IMR-90 (cell line): Measurements from ENCODE around the gene ALS2. TPM values are rescaled to one million over a fixed set of nuclear protein-coding genes. Genes with fewer than 3 reads are reported as not detected.
A peak's percentile ranks its signal among the peaks of the same experiment; 100 is the strongest.

Source experiments
- ATAC-seq: fragments of 200-7000 bp; cut with Tn5 transposase; 2 replicates; pipeline ENCODE4 v1.9.1; 2020; ENCODE audit warnings: low read depth, mild to moderate bottlenecking, moderate library complexity
- BruUV-seq: library from RNA; stranded (reverse); fragments of 400-500 nt; replicated peaks from 2 replicates; lab custom pipeline; 2021; lab: Mats Ljungman, UMichigan
- CTCF ChIA-PET: fragments of 300-600 bp; formaldehyde crosslinking; extraction: SDS; loops from one replicate; lab custom pipeline; 2021; ENCODE audit warnings: antibody characterized with exemption; lab: Yijun Ruan, JAX
- POLR2A ChIA-PET: fragments of 300-600 bp; sonication (Branson Sonifier 250); formaldehyde crosslinking; loops from one replicate; lab custom pipeline; 2022; ENCODE audit warnings: antibody characterized with exemption; ENCODE audit not compliant: unreplicated experiment; lab: Charles Lee
- DNase-seq: peaks from one replicate; pipeline ENCODE4 v3.0.0; 2013
- H2AFZ ChIP-seq: replicated peaks from 2 replicates; pipeline ENCODE3; 2013; ENCODE audit warnings: low read length, mild to moderate bottlenecking; ENCODE audit not compliant: poor library complexity
- H2AK5ac ChIP-seq: 2 replicates; pipeline ENCODE4 v1.6.1; 2013; ENCODE audit warnings: low read depth, low read length, inconsistent platforms
- H2AK9ac ChIP-seq: replicated peaks from 2 replicates; pipeline ENCODE3; 2013; ENCODE audit warnings: mild to moderate bottlenecking, low read depth, low read length, moderate library complexity; ENCODE audit not compliant: poor library complexity
- H2BK120ac ChIP-seq: 2 replicates; pipeline ENCODE4 v1.6.1; 2013; ENCODE audit warnings: low read depth, low read length, inconsistent platforms
- H2BK15ac ChIP-seq: 3 replicates; pipeline ENCODE4 v1.6.1; 2013; ENCODE audit warnings: low read depth, low read length, inconsistent platforms
- H2BK20ac ChIP-seq: 2 replicates; pipeline ENCODE4 v1.6.1; 2013; ENCODE audit warnings: low read depth, mild to moderate bottlenecking, inconsistent platforms, low read length, moderate library complexity
- H2BK5ac ChIP-seq: 2 replicates; pipeline ENCODE4 v1.6.1; 2013; ENCODE audit warnings: mild to moderate bottlenecking, low read depth, low read length, inconsistent platforms; ENCODE audit not compliant: poor library complexity, severe bottlenecking
- H3K14ac ChIP-seq: replicated peaks from 2 replicates; pipeline ENCODE4 v1.6.1; 2013; ENCODE audit warnings: low read depth, low read length, inconsistent platforms
- H3K18ac ChIP-seq: 2 replicates; pipeline ENCODE4 v1.6.1; 2013; ENCODE audit warnings: low read depth, low read length, control low read depth
- H3K23ac ChIP-seq: 2 replicates; pipeline ENCODE4 v1.6.1; 2013; ENCODE audit warnings: low read depth, low read length, inconsistent platforms
- H3K27ac ChIP-seq: 2 replicates; pipeline ENCODE4 v1.5.1; 2013; ENCODE audit warnings: mild to moderate bottlenecking, control low read depth, low read length; ENCODE audit not compliant: insufficient read depth
- H3K27me3 ChIP-seq: 2 replicates; pipeline ENCODE4 v1.6.1; 2013; ENCODE audit warnings: low read length; ENCODE audit not compliant: control insufficient read depth, insufficient read depth
- H3K36me3 ChIP-seq: 2 replicates; pipeline ENCODE4 v1.6.1; 2013; ENCODE audit warnings: low read length, mixed read lengths; ENCODE audit not compliant: control insufficient read depth, insufficient read depth
- H3K4ac ChIP-seq: 2 replicates; pipeline ENCODE4 v1.6.1; 2013; ENCODE audit warnings: low read depth, low read length, inconsistent platforms
- H3K4me1 ChIP-seq: 2 replicates; pipeline ENCODE4 v1.6.1; 2013; ENCODE audit warnings: low read length, mixed read lengths; ENCODE audit not compliant: control insufficient read depth, insufficient read depth
- H3K4me2 ChIP-seq: 2 replicates; pipeline ENCODE4 v1.6.1; 2013; ENCODE audit warnings: low read depth, mild to moderate bottlenecking, control low read depth, low read length, moderate library complexity
- H3K4me3 ChIP-seq: 2 replicates; pipeline ENCODE4 v1.5.1; 2013; ENCODE audit warnings: low read depth, mild to moderate bottlenecking, control low read depth, low read length, moderate library complexity; ENCODE audit not compliant: insufficient read depth
- H3K56ac ChIP-seq: 2 replicates; pipeline ENCODE4 v1.6.1; 2013; ENCODE audit warnings: low read length, inconsistent platforms; ENCODE audit not compliant: insufficient read depth; ENCODE audit errors: extremely low read depth
- H3K79me1 ChIP-seq, 2 experiments: 2 replicates each; pipeline ENCODE4 v1.6.1; 2013; ENCODE audit warnings: low read length in 2 of 2, inconsistent platforms in 1 of 2, low read depth in 1 of 2
- H3K9ac ChIP-seq: 2 replicates; pipeline ENCODE4 v1.6.1; 2013; ENCODE audit warnings: low read depth, low read length, control low read depth
- H3K9me1 ChIP-seq: 2 replicates; pipeline ENCODE4 v1.6.1; 2013; ENCODE audit warnings: low read length, inconsistent platforms; ENCODE audit not compliant: insufficient read depth
- H3K9me3 ChIP-seq: 2 replicates; pipeline ENCODE4 v1.6.1; 2013; ENCODE audit warnings: low read length; ENCODE audit not compliant: control insufficient read depth, insufficient read depth
- H4K20me1 ChIP-seq: 2 replicates; pipeline ENCODE4 v1.6.1; 2013; ENCODE audit warnings: low read length, inconsistent platforms; ENCODE audit not compliant: insufficient read depth
- H4K5ac ChIP-seq: 2 replicates; pipeline ENCODE4 v1.6.1; 2013; ENCODE audit warnings: mild to moderate bottlenecking, low read depth, low read length, control low read depth
- H4K8ac ChIP-seq, 2 experiments: 2 replicates each; pipeline ENCODE4 v1.6.1; 2013; ENCODE audit warnings: low read depth in 2 of 2, low read length in 2 of 2, control low read depth in 1 of 2, inconsistent platforms in 1 of 2
- H4K91ac ChIP-seq: 2 replicates; pipeline ENCODE4 v1.6.1; 2013; ENCODE audit warnings: low read depth, low read length, inconsistent platforms; ENCODE audit not compliant: insufficient read depth
- BHLHE40 ChIP-seq: fragments of 150-350 bp; IDR thresholded peaks from 2 replicates; pipeline ENCODE4 v1.6.1; 2016; ENCODE audit warnings: mild to moderate bottlenecking, low read depth, low read length
- CEBPB ChIP-seq: IDR thresholded peaks from 2 replicates; pipeline ENCODE4 v1.6.1; 2012; ENCODE audit warnings: low read depth, low read length, improper control_type of control experiment
- CHD1 ChIP-seq: IDR thresholded peaks from 2 replicates; pipeline ENCODE4 v1.6.1; 2012; ENCODE audit warnings: low read depth, low read length, improper control_type of control experiment
- FOS ChIP-seq: fragments of 150-350 bp; IDR thresholded peaks from 2 replicates; pipeline ENCODE4 v1.6.1; 2016; ENCODE audit warnings: low read depth, low read length
- MAFK ChIP-seq: IDR thresholded peaks from 2 replicates; pipeline ENCODE4 v1.6.1; 2012; ENCODE audit warnings: low read depth, low read length, improper control_type of control experiment
- MAZ ChIP-seq: IDR thresholded peaks from 2 replicates; pipeline ENCODE4 v1.6.1; 2012; ENCODE audit warnings: low read depth, mild to moderate bottlenecking, low read length, improper control_type of control experiment, moderate library complexity, borderline replicate concordance
- MXI1 ChIP-seq: IDR thresholded peaks from 2 replicates; pipeline ENCODE4 v1.6.1; 2012; ENCODE audit warnings: low read depth, mild to moderate bottlenecking, low read length, moderate library complexity, borderline replicate concordance
- NFE2L2 ChIP-seq: fragments of 150-350 bp; IDR thresholded peaks from 2 replicates; pipeline ENCODE4 v1.6.1; 2016; ENCODE audit warnings: low read depth, mild to moderate bottlenecking, low read length
- POLR2A ChIP-seq: IDR thresholded peaks from 2 replicates; pipeline ENCODE4 v1.6.1; 2012; ENCODE audit warnings: mild to moderate bottlenecking, low read depth, low read length
- RAD21 ChIP-seq: IDR thresholded peaks from 2 replicates; pipeline ENCODE4 v1.6.1; 2012; ENCODE audit warnings: low read length, improper control_type of control experiment
- RCOR1 ChIP-seq: IDR thresholded peaks from 2 replicates; pipeline ENCODE4 v1.6.1; 2012; ENCODE audit warnings: mild to moderate bottlenecking, low read length, improper control_type of control experiment; ENCODE audit not compliant: insufficient replicate concordance
- RFX5 ChIP-seq: IDR thresholded peaks from 2 replicates; pipeline ENCODE4 v1.8.0; 2012; ENCODE audit warnings: low read depth, mild to moderate bottlenecking, low read length, moderate library complexity
- SMC3 ChIP-seq: fragments of 150-350 bp; IDR thresholded peaks from 2 replicates; pipeline ENCODE4 v1.6.1; 2016; ENCODE audit warnings: low read depth, mild to moderate bottlenecking, antibody characterized with exemption, low read length, moderate library complexity
- WGBS, 2 experiments: methylation state at CpG; one replicate each; pipeline versions ENCODE4 v1.1.5 to v1.1.7; 2013; ENCODE audit warnings: missing lambda C conversion rate in 2 of 2; ENCODE audit not compliant: insufficient read length in 1 of 2; ENCODE audit errors: extremely low coverage in 2 of 2; 5-methylcytosine and 5-hydroxymethylcytosine counted together
- dilution Hi-C: fragments of 300-500 bp; cut with HindIII; formaldehyde crosslinking; loops from one replicate; pipeline ENCODE4 v1.14.3; 2018; ENCODE audit warnings: low sequenced_read_pairs; ENCODE audit not compliant: unreplicated experiment
- in situ Hi-C: fragments of 300-500 bp; cut with MboI; formaldehyde crosslinking; loops from 3 replicates; pipeline ENCODE4 v1.14.3; 2019; ENCODE audit warnings: low sequenced_read_pairs, inconsistent platforms, mixed read lengths
- intact Hi-C: fragments of 100-400 bp; cut with micrococcal nuclease; formaldehyde crosslinking; loops from 2 replicates; pipeline ENCODE4 v1.10.0; 2022
- polyA plus RNA-seq, 3 experiments: library from polyadenylated mRNA; depleted of rRNA; stranded (reverse); fragments of >200 nt; gene quantifications; 2 replicates each; pipeline ENCODE4 v1.2.3, GENCODE V29; 2012; ENCODE audit warnings: low replicate concordance in 1 of 3
- total RNA-seq: library from RNA; depleted of rRNA; stranded (reverse); fragments of >200 nt; gene quantifications from 2 replicates; pipeline ENCODE4 v1.2.3, GENCODE V29; 2012
- TF ChIP-seq, protein P1 (sequence below): conservative IDR thresholded peaks from 2 replicates; pipeline ENCODE4 v1.5.1; 2012; ENCODE audit warnings: mild to moderate bottlenecking, low read depth, low read length, improper control_type of control experiment
- TF ChIP-seq, protein P2 (sequence below): fragments of 150-350 bp; IDR thresholded peaks from 2 replicates; pipeline ENCODE4 v1.6.1; 2017; ENCODE audit warnings: mild to moderate bottlenecking, antibody characterized with exemption, low read length, low read depth
- TF ChIP-seq, protein P3 (sequence below): fragments of 150-350 bp; IDR thresholded peaks from 2 replicates; pipeline ENCODE4 v1.6.1; 2016; ENCODE audit warnings: low read depth, mild to moderate bottlenecking, low read length, moderate library complexity, borderline replicate concordance

Gene ALS2
- total and polyA plus RNA-seq, 2 of the 4 experiments (the other 2 are of a cell fraction), result 14.4 to 42.3 TPM

GRCh38 chr2:201794294-201794693 lies 13.6 kb upstream of the ALS2 start:
- DNase-seq, result peak; percentile 55
- CTCF ChIA-PET, result interaction anchor here (0.9 to 1.3 kb wide), 2 partner anchors 13 to 91 kb away, joined by 3 read pairs; partner anchors contain the start of gene ALS2
- 0 out of 2 replicates have a peak overlapping the region, but pooled peaks have one; percentile 5 for H3K27ac ChIP-seq

More at GRCh38 chr2:201794294-201794693, 13.6 kb upstream of the ALS2 start:
- H3K79me1 ChIP-seq, result peaks cover 0 to 10% of the 10 kb centered on the region in 2 experiments; a peak in 2 of 4 replicates
- H2BK5ac ChIP-seq, result no peak overlapping the region
- H3K9me3 ChIP-seq, result no peaks in the 10 kb centered on the region
- peak overlapping the region; percentile 64 for H4K5ac ChIP-seq
- no peak overlapping the region for H2AK9ac ChIP-seq
- H3K23ac ChIP-seq, result no peak overlapping the region
- no peak overlapping the region for H3K14ac ChIP-seq
- peak overlapping the region; percentile 30; the same call in 1 of the 2 replicates for H2BK20ac ChIP-seq
- no peak overlapping the region for H3K4me3 ChIP-seq
- 0 out of 2 replicates have a peak overlapping the region, but pooled peaks have one; percentile 1 for H4K91ac ChIP-seq
- peaks cover 8% of the 10 kb centered on the region for H3K4me1 ChIP-seq
- no TSS peak for BruUV-seq
- ATAC-seq, result no peak
- H2BK120ac ChIP-seq, result peak overlapping the region; percentile 61; the same call in 1 of the 2 replicates
- no peaks in the 10 kb centered on the region for H4K20me1 ChIP-seq
- H4K8ac ChIP-seq, result peak overlapping the region in 1 of 2 experiments; percentile 61; a peak in 1 of 4 replicates
- no peak overlapping the region for H2AK5ac ChIP-seq
- no peak overlapping the region for H3K56ac ChIP-seq
- no peaks in the 10 kb centered on the region for H3K27me3 ChIP-seq
- H3K9ac ChIP-seq, result no peak overlapping the region
- H3K36me3 ChIP-seq, result no peaks in the 10 kb centered on the region
- POLR2A ChIA-PET, result no interaction called here
- dilution Hi-C loops, result no loop called here
- TF ChIP-seq BHLHE40, result no peak
- no peak for TF ChIP-seq MXI1
- TF ChIP-seq CHD1, result no peak
- no peak for TF ChIP-seq MAFK
- TF ChIP-seq NFE2L2, result no peak
- no peak for TF ChIP-seq MAZ
- TF ChIP-seq RFX5, result no peak
- no peak for TF ChIP-seq FOS
- TF ChIP-seq POLR2A, result no peak
- no peak for TF ChIP-seq RAD21
- TF ChIP-seq, protein P1, sequence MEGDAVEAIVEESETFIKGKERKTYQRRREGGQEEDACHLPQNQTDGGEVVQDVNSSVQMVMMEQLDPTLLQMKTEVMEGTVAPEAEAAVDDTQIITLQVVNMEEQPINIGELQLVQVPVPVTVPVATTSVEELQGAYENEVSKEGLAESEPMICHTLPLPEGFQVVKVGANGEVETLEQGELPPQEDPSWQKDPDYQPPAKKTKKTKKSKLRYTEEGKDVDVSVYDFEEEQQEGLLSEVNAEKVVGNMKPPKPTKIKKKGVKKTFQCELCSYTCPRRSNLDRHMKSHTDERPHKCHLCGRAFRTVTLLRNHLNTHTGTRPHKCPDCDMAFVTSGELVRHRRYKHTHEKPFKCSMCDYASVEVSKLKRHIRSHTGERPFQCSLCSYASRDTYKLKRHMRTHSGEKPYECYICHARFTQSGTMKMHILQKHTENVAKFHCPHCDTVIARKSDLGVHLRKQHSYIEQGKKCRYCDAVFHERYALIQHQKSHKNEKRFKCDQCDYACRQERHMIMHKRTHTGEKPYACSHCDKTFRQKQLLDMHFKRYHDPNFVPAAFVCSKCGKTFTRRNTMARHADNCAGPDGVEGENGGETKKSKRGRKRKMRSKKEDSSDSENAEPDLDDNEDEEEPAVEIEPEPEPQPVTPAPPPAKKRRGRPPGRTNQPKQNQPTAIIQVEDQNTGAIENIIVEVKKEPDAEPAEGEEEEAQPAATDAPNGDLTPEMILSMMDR, result no peak
- no peak for TF ChIP-seq RCOR1
- TF ChIP-seq SMC3, result no peak
- TF ChIP-seq, protein P2, sequence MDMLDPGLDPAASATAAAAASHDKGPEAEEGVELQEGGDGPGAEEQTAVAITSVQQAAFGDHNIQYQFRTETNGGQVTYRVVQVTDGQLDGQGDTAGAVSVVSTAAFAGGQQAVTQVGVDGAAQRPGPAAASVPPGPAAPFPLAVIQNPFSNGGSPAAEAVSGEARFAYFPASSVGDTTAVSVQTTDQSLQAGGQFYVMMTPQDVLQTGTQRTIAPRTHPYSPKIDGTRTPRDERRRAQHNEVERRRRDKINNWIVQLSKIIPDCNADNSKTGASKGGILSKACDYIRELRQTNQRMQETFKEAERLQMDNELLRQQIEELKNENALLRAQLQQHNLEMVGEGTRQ, result no peak
- no peak for TF ChIP-seq CEBPB
- TF ChIP-seq, protein P3, sequence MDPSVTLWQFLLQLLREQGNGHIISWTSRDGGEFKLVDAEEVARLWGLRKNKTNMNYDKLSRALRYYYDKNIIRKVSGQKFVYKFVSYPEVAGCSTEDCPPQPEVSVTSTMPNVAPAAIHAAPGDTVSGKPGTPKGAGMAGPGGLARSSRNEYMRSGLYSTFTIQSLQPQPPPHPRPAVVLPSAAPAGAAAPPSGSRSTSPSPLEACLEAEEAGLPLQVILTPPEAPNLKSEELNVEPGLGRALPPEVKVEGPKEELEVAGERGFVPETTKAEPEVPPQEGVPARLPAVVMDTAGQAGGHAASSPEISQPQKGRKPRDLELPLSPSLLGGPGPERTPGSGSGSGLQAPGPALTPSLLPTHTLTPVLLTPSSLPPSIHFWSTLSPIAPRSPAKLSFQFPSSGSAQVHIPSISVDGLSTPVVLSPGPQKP, result no peak
- peak overlapping the region; percentile 36 for H2AFZ ChIP-seq
- peak overlapping the region; percentile 15; the same call in 1 of the 3 replicates for H2BK15ac ChIP-seq
- no peak overlapping the region for H3K4me2 ChIP-seq
- H3K9me1 ChIP-seq, result 0 out of 2 replicates have a peak, but pooled peaks cover 6% of the 10 kb centered on the region
- in situ Hi-C loops, result loop anchor here (10.0 kb wide), 1 partner anchor 371 kb away; no protein-coding TSS in a partner anchor
- 71% methylated on average over 1 of the region's 6 CpGs; no CpG with 5 or more reads in 1 of the 2 experiments for WGBS, 2 experiments
- H3K18ac ChIP-seq, result no peak overlapping the region
- 0 out of 2 replicates have a peak overlapping the region, but pooled peaks have one; percentile 42 for H3K4ac ChIP-seq
- intact Hi-C loops, result no loop called here
